IMR-90 (cell line): Measurements from ENCODE around the gene TTC28. TPM values are rescaled to one million over a fixed set of nuclear protein-coding genes. Genes with fewer than 3 reads are reported as not detected.
A peak's percentile ranks its signal among the peaks of the same experiment; 100 is the strongest.

Experiments used
- ATAC-seq: fragments of 200-7000 bp; cut with Tn5 transposase; 2 replicates; pipeline ENCODE4 v1.9.1; 2020; ENCODE audit warnings: low read depth, mild to moderate bottlenecking, moderate library complexity
- BruUV-seq: library from RNA; stranded (reverse); fragments of 400-500 nt; replicated peaks from 2 replicates; lab custom pipeline; 2021; lab: Mats Ljungman, UMichigan
- CTCF ChIA-PET: fragments of 300-600 bp; formaldehyde crosslinking; extraction: SDS; loops from one replicate; lab custom pipeline; 2021; ENCODE audit warnings: antibody characterized with exemption; lab: Yijun Ruan, JAX
- POLR2A ChIA-PET: fragments of 300-600 bp; sonication (Branson Sonifier 250); formaldehyde crosslinking; loops from one replicate; lab custom pipeline; 2022; ENCODE audit warnings: antibody characterized with exemption; ENCODE audit not compliant: unreplicated experiment; lab: Charles Lee
- DNase-seq: peaks from one replicate; pipeline ENCODE4 v3.0.0; 2013
- H2AFZ ChIP-seq: replicated peaks from 2 replicates; pipeline ENCODE3; 2013; ENCODE audit warnings: low read length, mild to moderate bottlenecking; ENCODE audit not compliant: poor library complexity
- H2AK5ac ChIP-seq: 2 replicates; pipeline ENCODE4 v1.6.1; 2013; ENCODE audit warnings: low read depth, low read length, inconsistent platforms
- H2AK9ac ChIP-seq: replicated peaks from 2 replicates; pipeline ENCODE3; 2013; ENCODE audit warnings: mild to moderate bottlenecking, low read depth, low read length, moderate library complexity; ENCODE audit not compliant: poor library complexity
- H2BK120ac ChIP-seq: 2 replicates; pipeline ENCODE4 v1.6.1; 2013; ENCODE audit warnings: low read depth, low read length, inconsistent platforms
- H2BK15ac ChIP-seq: 3 replicates; pipeline ENCODE4 v1.6.1; 2013; ENCODE audit warnings: low read depth, low read length, inconsistent platforms
- H2BK20ac ChIP-seq: 2 replicates; pipeline ENCODE4 v1.6.1; 2013; ENCODE audit warnings: low read depth, mild to moderate bottlenecking, inconsistent platforms, low read length, moderate library complexity
- H2BK5ac ChIP-seq: 2 replicates; pipeline ENCODE4 v1.6.1; 2013; ENCODE audit warnings: mild to moderate bottlenecking, low read depth, low read length, inconsistent platforms; ENCODE audit not compliant: poor library complexity, severe bottlenecking
- H3K14ac ChIP-seq: replicated peaks from 2 replicates; pipeline ENCODE4 v1.6.1; 2013; ENCODE audit warnings: low read depth, low read length, inconsistent platforms
- H3K18ac ChIP-seq: 2 replicates; pipeline ENCODE4 v1.6.1; 2013; ENCODE audit warnings: low read depth, low read length, control low read depth
- H3K23ac ChIP-seq: 2 replicates; pipeline ENCODE4 v1.6.1; 2013; ENCODE audit warnings: low read depth, low read length, inconsistent platforms
- H3K27ac ChIP-seq: 2 replicates; pipeline ENCODE4 v1.5.1; 2013; ENCODE audit warnings: mild to moderate bottlenecking, control low read depth, low read length; ENCODE audit not compliant: insufficient read depth
- H3K27me3 ChIP-seq: 2 replicates; pipeline ENCODE4 v1.6.1; 2013; ENCODE audit warnings: low read length; ENCODE audit not compliant: control insufficient read depth, insufficient read depth
- H3K36me3 ChIP-seq: 2 replicates; pipeline ENCODE4 v1.6.1; 2013; ENCODE audit warnings: low read length, mixed read lengths; ENCODE audit not compliant: control insufficient read depth, insufficient read depth
- H3K4ac ChIP-seq: 2 replicates; pipeline ENCODE4 v1.6.1; 2013; ENCODE audit warnings: low read depth, low read length, inconsistent platforms
- H3K4me1 ChIP-seq: 2 replicates; pipeline ENCODE4 v1.6.1; 2013; ENCODE audit warnings: low read length, mixed read lengths; ENCODE audit not compliant: control insufficient read depth, insufficient read depth
- H3K4me2 ChIP-seq: 2 replicates; pipeline ENCODE4 v1.6.1; 2013; ENCODE audit warnings: low read depth, mild to moderate bottlenecking, control low read depth, low read length, moderate library complexity
- H3K4me3 ChIP-seq: 2 replicates; pipeline ENCODE4 v1.5.1; 2013; ENCODE audit warnings: low read depth, mild to moderate bottlenecking, control low read depth, low read length, moderate library complexity; ENCODE audit not compliant: insufficient read depth
- H3K56ac ChIP-seq: 2 replicates; pipeline ENCODE4 v1.6.1; 2013; ENCODE audit warnings: low read length, inconsistent platforms; ENCODE audit not compliant: insufficient read depth; ENCODE audit errors: extremely low read depth
- H3K79me1 ChIP-seq, 2 experiments: 2 replicates each; pipeline ENCODE4 v1.6.1; 2013; ENCODE audit warnings: low read length in 2 of 2, inconsistent platforms in 1 of 2, low read depth in 1 of 2
- H3K9ac ChIP-seq: 2 replicates; pipeline ENCODE4 v1.6.1; 2013; ENCODE audit warnings: low read depth, low read length, control low read depth
- H3K9me1 ChIP-seq: 2 replicates; pipeline ENCODE4 v1.6.1; 2013; ENCODE audit warnings: low read length, inconsistent platforms; ENCODE audit not compliant: insufficient read depth
- H3K9me3 ChIP-seq: 2 replicates; pipeline ENCODE4 v1.6.1; 2013; ENCODE audit warnings: low read length; ENCODE audit not compliant: control insufficient read depth, insufficient read depth
- H4K20me1 ChIP-seq: 2 replicates; pipeline ENCODE4 v1.6.1; 2013; ENCODE audit warnings: low read length, inconsistent platforms; ENCODE audit not compliant: insufficient read depth
- H4K5ac ChIP-seq: 2 replicates; pipeline ENCODE4 v1.6.1; 2013; ENCODE audit warnings: mild to moderate bottlenecking, low read depth, low read length, control low read depth
- H4K8ac ChIP-seq, 2 experiments: 2 replicates each; pipeline ENCODE4 v1.6.1; 2013; ENCODE audit warnings: low read depth in 2 of 2, low read length in 2 of 2, control low read depth in 1 of 2, inconsistent platforms in 1 of 2
- H4K91ac ChIP-seq: 2 replicates; pipeline ENCODE4 v1.6.1; 2013; ENCODE audit warnings: low read depth, low read length, inconsistent platforms; ENCODE audit not compliant: insufficient read depth
- CEBPB ChIP-seq: IDR thresholded peaks from 2 replicates; pipeline ENCODE4 v1.6.1; 2012; ENCODE audit warnings: low read depth, low read length, improper control_type of control experiment
- ELK1 ChIP-seq: fragments of 150-350 bp; IDR thresholded peaks from 2 replicates; pipeline ENCODE4 v1.6.1; 2016; ENCODE audit warnings: low read depth, mild to moderate bottlenecking, low read length, moderate library complexity, borderline replicate concordance
- MXI1 ChIP-seq: IDR thresholded peaks from 2 replicates; pipeline ENCODE4 v1.6.1; 2012; ENCODE audit warnings: low read depth, mild to moderate bottlenecking, low read length, moderate library complexity, borderline replicate concordance
- RAD21 ChIP-seq: IDR thresholded peaks from 2 replicates; pipeline ENCODE4 v1.6.1; 2012; ENCODE audit warnings: low read length, improper control_type of control experiment
- USF2 ChIP-seq: fragments of 150-350 bp; IDR thresholded peaks from 2 replicates; pipeline ENCODE4 v1.6.1; 2017; ENCODE audit warnings: mild to moderate bottlenecking, antibody characterized with exemption, low read length, low read depth
- WGBS, 2 experiments: methylation state at CpG; one replicate each; pipeline versions ENCODE4 v1.1.5 to v1.1.7; 2013; ENCODE audit warnings: missing lambda C conversion rate in 2 of 2; ENCODE audit not compliant: insufficient read length in 1 of 2; ENCODE audit errors: extremely low coverage in 2 of 2; 5-methylcytosine and 5-hydroxymethylcytosine counted together
- dilution Hi-C: fragments of 300-500 bp; cut with HindIII; formaldehyde crosslinking; loops from one replicate; pipeline ENCODE4 v1.14.3; 2018; ENCODE audit warnings: low sequenced_read_pairs; ENCODE audit not compliant: unreplicated experiment
- in situ Hi-C: fragments of 300-500 bp; cut with MboI; formaldehyde crosslinking; loops from 3 replicates; pipeline ENCODE4 v1.14.3; 2019; ENCODE audit warnings: low sequenced_read_pairs, inconsistent platforms, mixed read lengths
- intact Hi-C: fragments of 100-400 bp; cut with micrococcal nuclease; formaldehyde crosslinking; loops from 2 replicates; pipeline ENCODE4 v1.10.0; 2022
- microRNA-seq, 2 experiments: library from miRNA; stranded (forward) in 1 of 2; unstranded in 1 of 2; fragments of 10-50 nt in 1 of 2; fragments of <30 nt in 1 of 2; gene quantifications in 1 of 2; microRNA quantifications in 1 of 2; one replicate each; pipeline versions ENCODE3 to v1.1.0; 2013 to 2020; ENCODE audit not compliant: insufficient read depth in 1 of 2, insufficient read length in 1 of 2, unreplicated experiment in 1 of 2
- polyA plus RNA-seq, 3 experiments: library from polyadenylated mRNA; depleted of rRNA; stranded (reverse); fragments of >200 nt; gene quantifications; 2 replicates each; pipeline ENCODE4 v1.2.3, GENCODE V29; 2012; ENCODE audit warnings: low replicate concordance in 1 of 3
- small RNA-seq, 5 experiments: library from RNA; depleted of rRNA; stranded (forward); fragments of <200 nt; gene quantifications; one replicate each; pipeline ENCODE3, GENCODE V24; 2012
- total RNA-seq: library from RNA; depleted of rRNA; stranded (reverse); fragments of >200 nt; gene quantifications from 2 replicates; pipeline ENCODE4 v1.2.3, GENCODE V29; 2012; rRNA removed

Gene TTC28
- total and polyA plus RNA-seq, 2 of the 4 experiments (the other 2 are of a cell fraction): 5.6 to 13.3 TPM

GRCh38 chr22:27930331-27931060 lies 749.1 kb downstream of the TTC28 start:
- no peak overlapping the region for H2BK15ac ChIP-seq
- ATAC-seq: peak; percentile 29
- H4K20me1 ChIP-seq: no peaks in the 10 kb centered on the region
- no peak overlapping the region for H2AK9ac ChIP-seq
- H3K9me1 ChIP-seq: peaks cover 5% of the 10 kb centered on the region
- intact Hi-C loops: no loop called here
- peak overlapping the region; percentile 54 for H3K14ac ChIP-seq
- peak; percentile 35 for DNase-seq
- H4K8ac ChIP-seq: no peak overlapping the region
- dilution Hi-C loops: no loop called here
- H3K4ac ChIP-seq: peak overlapping the region; percentile 12; the same call in 1 of the 2 replicates
- no peak for TF ChIP-seq USF2
- TF ChIP-seq MXI1: no peak
- TF ChIP-seq ELK1: no peak
- peak; percentile 34; the same call in 1 of the 2 replicates for TF ChIP-seq CEBPB
- TF ChIP-seq RAD21: no peak
- H4K91ac ChIP-seq: no peak overlapping the region
- H2BK120ac ChIP-seq: no peak overlapping the region
- no TSS peak for BruUV-seq
- H3K79me1 ChIP-seq: peaks cover 10 to 16% of the 10 kb centered on the region in 2 experiments; a peak in 3 of 4 replicates
- ChIA-PET POLR2A (no interaction called here), CTCF (interaction anchor here (0.8 to 1.4 kb wide), 3 partner anchors 10 to 44 kb away, joined by 3 to 4 read pairs (median 3); no protein-coding TSS in a partner anchor)
- no peak overlapping the region for H2AK5ac ChIP-seq
- H3K27me3 ChIP-seq: no peaks in the 10 kb centered on the region
- no peak overlapping the region for H2BK5ac ChIP-seq
- no peaks in the 10 kb centered on the region for H3K9me3 ChIP-seq
- WGBS, 2 experiments: no CpG with 5 or more reads among the region's 3 CpGs
- no peaks in the 10 kb centered on the region for H3K36me3 ChIP-seq
- no peak overlapping the region for H3K23ac ChIP-seq
- H4K5ac ChIP-seq: no peak overlapping the region
- no peak overlapping the region for H3K27ac ChIP-seq
- H2AFZ ChIP-seq: no peak overlapping the region
- 0 out of 2 replicates have a peak overlapping the region, but pooled peaks have one; percentile 7 for H3K18ac ChIP-seq
- H2BK20ac ChIP-seq: peak overlapping the region; percentile 39; the same call in 1 of the 2 replicates
- H3K4me2 ChIP-seq: no peak overlapping the region
- H3K4me3 ChIP-seq: no peak overlapping the region
- no peak overlapping the region for H3K56ac ChIP-seq
- in situ Hi-C loops: no loop called here
- no peak overlapping the region for H3K9ac ChIP-seq
- peaks cover 3% of the 10 kb centered on the region; the same call in 1 of the 2 replicates for H3K4me1 ChIP-seq

Small RNA genes within 50 kb of the gene (microRNA-seq; reads per million reads assigned to microRNA genes)
- gene MIR5739 (ENCODE audit: insufficient read depth in 1 of 2, insufficient read length in 1 of 2, unreplicated experiment in 1 of 2) (0 reads per million in 2 experiments), gene RF00019 (ENCODE audit: insufficient read depth, insufficient read length) (not detected), gene RF00150 (ENCODE audit: insufficient read depth, insufficient read length) (not detected), gene RF02200 (ENCODE audit: insufficient read depth, insufficient read length) (not detected), gene RN7SL162P (ENCODE audit: insufficient read depth, insufficient read length) (not detected)

Small RNA genes within 50 kb of the gene (small RNA-seq; reads per million reads assigned to genes)
- gene MIR5739: 0 reads per million in 5 experiments
- gene RF00019: 0 reads per million in 5 experiments
- gene RF00150: 0 reads per million in 5 experiments
- gene RF02200: 0 reads per million in 5 experiments
- gene RN7SL162P: 0 reads per million in 5 experiments

Other genes with a start within 250 kb of the TTC28 start
- gene CHEK2, start 62.0 kb upstream of the TTC28 start, total RNA-seq: 9.9 and 11.4 TPM in 2 replicates
- gene CHEK2, start 62.0 kb upstream of the TTC28 start, polyA plus RNA-seq (2012; rRNA removed): 11.6 and 16.1 TPM in 2 replicates
- gene HSCB, start 62.2 kb upstream of the TTC28 start, total RNA-seq: 5.4 and 9.4 TPM in 2 replicates
- 13.2 and 13.4 TPM in 2 replicates for gene HSCB, start 62.2 kb upstream of the TTC28 start, polyA plus RNA-seq (2012; rRNA removed)
- gene CCDC117, start 92.9 kb upstream of the TTC28 start, total RNA-seq: 7.0 and 15.6 TPM in 2 replicates
- gene CCDC117, start 92.9 kb upstream of the TTC28 start, polyA plus RNA-seq (2012; rRNA removed): 4.2 and 5.9 TPM in 2 replicates
- gene XBP1, start 120.7 kb upstream of the TTC28 start, total RNA-seq: 195 and 223 TPM in 2 replicates
- gene XBP1, start 120.7 kb upstream of the TTC28 start, polyA plus RNA-seq (2012; rRNA removed): 93.8 and 95.0 TPM in 2 replicates
- gene ZNRF3, start 203.7 kb upstream of the TTC28 start, total RNA-seq: 1.4 TPM in 2 replicates
- 2.4 and 3.3 TPM in 2 replicates for gene ZNRF3, start 203.7 kb upstream of the TTC28 start, polyA plus RNA-seq (2012; rRNA removed)